HG03196 (cell line): ENCODE data around the gene BAG5.
"Not testable (repeated sequence)": the region's sequence is repeated elsewhere in the genome, so short reads cannot be mapped to it uniquely, and the experiment has no call there.

Experiments
- ATAC-seq: cut with Tn5 transposase; IDR thresholded peaks from one replicate; pipeline ENCODE4 v1.9.1; 2021; ENCODE audit not compliant: unreplicated experiment

The BAG5 gene

DNA sequence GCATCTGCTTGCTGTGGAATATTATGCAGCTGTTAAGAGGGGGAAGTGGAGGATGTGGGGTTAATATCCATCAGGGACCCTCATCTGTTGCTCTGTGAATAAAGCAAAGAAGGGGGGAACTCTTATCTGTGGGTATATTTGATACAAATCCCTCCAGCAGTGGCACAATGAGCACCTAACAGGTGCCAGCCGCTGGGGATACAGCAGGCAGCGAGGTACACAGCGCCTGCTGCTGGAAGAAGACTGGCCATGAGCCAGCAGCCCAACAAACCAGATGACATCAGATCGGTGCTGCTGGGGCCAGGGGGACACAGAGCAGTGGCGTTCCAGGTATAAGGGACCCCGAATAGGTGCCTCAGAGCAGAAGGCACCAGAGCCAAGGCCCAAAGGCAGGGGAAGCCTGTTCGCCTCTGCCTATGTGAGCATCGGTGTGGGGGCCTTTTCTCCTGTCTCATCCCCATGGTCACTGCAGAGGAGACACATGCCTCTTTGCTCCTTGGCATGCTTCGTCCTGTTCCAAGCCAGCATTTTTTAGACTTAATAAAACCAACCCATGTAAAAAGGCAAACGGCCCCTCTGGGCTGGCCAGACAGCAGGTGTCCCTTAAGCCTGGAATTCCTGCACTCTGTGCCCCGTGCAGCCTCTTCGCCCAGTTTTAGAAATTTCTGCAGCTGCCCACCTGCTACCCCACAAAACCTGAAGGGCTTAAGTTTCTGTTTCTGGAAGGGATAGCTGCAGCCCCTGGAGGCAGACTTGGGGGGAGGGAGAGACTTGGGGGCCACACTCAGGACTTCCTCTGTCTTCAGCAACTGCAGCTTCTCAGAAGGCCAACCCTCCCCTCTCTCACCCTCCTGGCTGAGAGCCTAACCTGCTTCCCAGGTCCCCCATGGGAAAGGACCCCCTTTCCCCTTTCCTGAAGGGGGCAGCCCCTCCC lies 38.2 kb downstream of the BAG5 start:
- no peak for ATAC-seq

DNA sequence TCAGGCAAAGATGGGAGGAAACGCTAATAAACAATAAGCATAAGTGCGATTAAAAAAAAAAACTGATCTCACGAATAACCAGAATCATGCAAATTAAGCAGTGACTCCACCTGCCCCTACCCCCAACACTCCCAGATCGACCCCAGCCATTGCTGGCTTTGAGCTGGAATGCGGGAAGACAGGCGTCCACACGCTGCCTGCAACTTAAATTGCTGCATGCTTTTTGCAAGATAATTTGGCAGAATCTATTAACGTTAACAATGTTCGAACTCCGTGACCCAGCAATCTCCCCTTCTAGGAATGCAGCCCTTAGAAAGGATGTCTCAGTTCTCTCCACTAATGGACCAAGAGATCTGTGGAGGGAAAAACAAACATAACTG lies 38.9 kb downstream of the BAG5 start:
- ATAC-seq: no peak

DNA sequence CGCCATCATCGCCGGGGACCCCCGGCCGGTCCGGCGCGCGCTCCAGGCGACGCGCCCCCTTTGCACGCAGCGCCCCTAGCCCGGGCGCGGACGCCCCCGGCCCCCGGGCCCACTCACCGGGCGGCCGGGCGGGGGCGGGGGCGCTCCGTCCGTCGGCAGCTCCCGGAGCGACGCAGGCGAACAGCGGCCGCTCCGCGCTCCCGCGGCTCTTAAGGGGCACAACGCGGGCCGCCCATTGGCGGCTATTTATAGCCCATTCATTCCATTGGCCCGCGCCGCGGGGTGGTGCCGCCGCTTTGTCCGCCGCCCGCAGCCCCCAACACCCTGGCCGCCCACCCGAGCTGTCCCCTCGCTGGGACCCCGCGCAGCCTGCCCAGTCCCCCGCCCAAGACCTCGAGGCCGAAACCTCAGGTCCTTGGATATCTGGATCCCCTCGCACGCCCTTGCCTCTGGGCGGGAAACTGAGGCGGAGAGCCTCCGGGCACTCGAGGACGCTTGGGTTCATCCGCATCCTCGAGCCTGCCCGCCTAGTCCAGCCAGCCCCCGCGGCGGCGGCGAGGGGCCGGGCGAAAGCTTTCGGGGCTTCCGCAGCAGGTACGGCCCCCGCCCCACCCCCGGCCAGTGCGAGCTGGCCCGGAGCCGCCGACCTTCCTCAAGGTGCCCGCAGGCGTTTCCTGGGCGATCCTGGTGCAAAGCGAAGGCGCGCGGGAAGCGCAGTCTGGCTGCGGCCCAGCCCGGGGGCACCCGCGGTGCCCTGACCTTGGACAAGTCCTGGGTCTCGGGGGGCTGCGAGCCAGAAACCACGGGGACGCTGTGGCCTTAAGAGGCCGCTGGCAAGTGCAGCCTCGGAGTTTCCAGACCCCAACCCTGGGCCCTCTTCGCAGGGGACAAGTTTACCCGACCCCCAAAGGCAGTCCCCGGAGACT lies 39.5 kb downstream of the BAG5 start, which contains the start of gene CKB:
Gene CKB, minus strand, starts transcription at position 182 of the 926 bp plus-strand sequence. CDS start 337 bp downstream, outside the sequence.
- ATAC-seq: no peak

DNA sequence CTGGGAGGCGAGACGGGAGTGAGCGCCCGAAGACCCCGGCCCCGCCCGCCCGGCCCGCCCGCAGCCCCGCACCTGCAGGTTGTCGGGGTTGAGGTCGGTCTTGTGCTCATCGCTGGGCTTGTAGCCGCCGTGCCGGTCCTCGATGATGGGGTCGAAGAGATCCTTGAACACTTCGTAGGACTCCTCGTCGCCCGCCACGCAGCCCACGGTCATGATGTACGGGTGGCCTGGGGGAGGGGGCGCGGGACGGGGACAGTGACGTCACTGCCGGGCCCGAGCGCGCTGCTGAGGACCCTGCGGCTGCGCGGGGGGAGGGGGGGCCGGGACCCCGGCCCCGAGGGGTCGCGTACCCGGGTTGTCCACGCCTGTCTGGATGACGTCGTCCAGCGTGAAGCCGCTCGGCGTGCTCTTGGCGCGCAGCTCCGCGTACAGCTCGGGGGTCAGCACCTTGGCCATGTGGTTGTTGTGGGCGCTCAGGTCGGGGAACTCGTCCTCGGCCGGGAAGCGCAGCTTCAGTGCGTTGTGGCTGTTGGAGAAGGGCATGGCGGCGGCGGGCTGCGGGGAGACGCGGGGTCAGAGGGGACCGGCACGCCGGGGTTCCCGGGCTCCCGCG lies 40.4 kb downstream of the BAG5 start:
- ATAC-seq: no peak

DNA sequence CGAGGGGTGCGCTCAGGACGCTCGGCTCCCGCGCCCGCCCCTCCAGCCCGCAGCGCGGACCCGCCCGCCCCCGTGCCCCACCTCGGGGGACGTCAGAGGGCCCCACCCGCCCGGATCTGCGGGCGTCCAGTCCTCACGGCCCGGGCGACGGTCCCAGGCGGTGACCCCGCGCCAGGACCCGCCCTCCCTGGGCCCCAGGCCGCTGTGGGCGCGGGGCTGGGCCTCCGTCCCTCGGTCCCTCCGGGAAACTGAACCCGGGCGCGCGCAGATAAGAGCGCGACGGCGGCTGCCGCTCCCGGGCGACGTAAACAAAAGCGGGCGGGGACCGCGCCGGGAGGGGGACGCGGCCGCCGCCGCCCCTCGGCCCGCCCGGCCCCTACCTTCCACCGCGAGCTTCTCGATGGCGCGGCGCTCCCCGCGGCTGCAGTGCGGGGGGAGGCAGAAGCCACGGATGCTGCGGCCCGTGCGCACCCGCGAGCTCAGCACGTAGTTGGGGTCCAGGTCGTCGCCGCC lies 41.0 kb downstream of the BAG5 start:
- no peak for ATAC-seq

DNA sequence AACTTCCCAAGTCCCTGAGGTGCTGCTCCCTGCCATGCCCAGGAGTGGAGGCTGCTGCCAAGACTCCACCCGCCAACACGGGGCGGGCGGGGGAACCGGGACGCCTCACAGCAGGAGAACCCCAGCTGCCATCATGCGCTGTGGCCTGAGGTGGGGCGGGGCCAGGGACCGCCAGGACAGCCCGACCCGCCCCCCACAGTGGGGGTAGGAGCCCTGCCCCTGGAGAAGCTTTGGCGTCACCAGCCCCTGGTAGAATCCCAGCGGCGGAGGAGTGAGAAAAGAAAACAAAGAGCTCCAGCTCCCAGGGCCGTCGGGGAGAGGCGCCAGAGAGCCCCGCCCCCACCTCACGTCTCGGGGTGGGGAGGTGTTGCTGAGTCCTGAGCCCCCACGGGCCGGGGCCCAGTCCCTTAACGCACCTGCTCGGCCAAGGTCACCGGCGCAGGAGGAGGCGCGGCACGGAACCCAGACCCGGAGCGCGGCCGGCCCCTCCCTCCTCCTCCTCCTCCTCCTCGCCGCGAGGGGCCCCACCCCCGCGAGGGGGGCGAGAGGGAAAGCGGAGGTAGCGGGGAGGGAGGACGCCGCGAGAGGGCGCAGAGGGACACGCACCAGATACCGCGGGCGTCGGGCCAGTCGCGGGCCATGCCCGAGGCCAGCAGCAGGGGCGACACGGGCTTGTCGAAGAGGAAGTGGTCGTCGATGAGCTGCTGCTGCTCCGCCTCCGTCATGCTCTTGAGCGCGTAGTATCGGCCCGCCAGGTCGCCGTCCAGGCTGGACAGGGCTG lies 41.6 kb downstream of the BAG5 start:
- no peak for ATAC-seq

DNA sequence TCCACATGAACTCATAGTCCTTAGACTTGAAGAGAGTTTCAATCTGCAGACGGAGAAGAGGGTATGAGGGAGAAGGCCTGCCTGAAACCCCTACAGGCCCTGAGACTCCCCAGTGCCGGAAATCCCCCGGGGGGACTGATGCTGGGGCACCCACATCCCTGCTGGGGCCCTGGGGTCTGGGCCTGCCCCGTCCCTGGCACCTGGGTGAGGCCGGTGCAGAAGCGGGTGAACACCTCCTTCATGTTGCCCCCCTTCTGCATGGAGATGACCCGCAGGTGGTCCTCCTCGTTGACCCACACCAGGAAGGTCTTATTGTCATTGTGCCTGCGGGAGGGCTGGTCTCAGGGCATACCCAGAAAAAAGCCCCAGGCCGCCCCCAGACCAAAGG lies 42.2 kb downstream of the BAG5 start:
- ATAC-seq: no peak

DNA sequence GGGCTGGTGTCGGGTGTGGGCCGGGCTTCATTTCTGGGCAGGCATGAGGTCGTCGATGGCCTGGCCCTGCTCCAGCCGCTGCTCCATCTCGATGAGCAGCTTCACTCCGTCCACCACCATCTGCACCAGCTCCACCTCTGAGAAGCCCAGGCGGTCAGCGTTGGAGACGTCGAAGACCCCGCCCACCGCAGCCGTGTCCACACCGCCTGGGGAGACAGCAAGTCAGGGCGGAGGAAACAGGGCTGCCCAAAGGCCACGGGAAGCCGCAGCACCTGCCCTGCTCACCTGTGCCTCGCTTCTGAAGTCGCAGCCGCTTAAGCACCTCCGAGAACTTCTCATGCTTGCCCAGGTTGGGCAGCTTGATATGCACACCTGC lies 42.6 kb downstream of the BAG5 start:
- no peak for ATAC-seq

DNA sequence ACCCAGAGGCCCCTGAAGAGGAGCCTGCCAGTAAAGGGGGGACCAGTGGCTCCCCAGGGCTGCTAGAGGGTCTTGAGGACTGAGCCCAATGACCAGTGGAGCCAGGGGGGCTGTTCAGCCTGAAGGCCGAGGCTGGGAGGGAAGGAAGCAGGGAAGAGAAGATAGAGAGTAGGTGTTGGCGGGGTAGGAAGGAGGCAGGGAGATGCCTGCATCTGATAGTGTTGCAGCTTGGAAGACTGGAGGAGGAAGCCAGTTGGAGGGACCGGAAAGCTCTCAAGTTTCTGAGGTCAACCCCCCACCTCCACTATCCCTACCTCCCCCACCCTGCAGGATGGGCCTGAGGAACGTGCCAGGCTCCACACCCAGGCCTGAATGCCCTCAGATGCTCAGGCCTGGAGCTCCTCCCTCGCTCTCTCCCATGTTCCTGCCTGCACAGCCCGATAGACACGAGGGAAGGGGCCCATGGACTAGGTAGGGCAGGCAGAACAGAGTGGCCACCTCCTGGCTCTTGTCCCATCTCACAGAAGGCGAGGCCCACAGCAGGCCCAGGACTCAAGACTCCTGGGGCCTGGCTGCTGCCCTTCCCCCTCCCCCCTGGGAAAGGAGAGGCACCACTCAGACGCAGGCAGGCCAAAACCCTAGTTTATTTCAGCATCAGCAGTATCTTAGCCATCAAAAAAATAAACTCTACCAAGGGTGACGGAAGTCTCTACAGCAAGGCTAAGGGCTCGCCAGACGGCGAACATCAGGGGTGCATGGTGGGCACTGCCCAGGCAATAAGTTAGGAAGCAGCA lies 43.2 kb downstream of the BAG5 start:
- no peak for ATAC-seq

DNA sequence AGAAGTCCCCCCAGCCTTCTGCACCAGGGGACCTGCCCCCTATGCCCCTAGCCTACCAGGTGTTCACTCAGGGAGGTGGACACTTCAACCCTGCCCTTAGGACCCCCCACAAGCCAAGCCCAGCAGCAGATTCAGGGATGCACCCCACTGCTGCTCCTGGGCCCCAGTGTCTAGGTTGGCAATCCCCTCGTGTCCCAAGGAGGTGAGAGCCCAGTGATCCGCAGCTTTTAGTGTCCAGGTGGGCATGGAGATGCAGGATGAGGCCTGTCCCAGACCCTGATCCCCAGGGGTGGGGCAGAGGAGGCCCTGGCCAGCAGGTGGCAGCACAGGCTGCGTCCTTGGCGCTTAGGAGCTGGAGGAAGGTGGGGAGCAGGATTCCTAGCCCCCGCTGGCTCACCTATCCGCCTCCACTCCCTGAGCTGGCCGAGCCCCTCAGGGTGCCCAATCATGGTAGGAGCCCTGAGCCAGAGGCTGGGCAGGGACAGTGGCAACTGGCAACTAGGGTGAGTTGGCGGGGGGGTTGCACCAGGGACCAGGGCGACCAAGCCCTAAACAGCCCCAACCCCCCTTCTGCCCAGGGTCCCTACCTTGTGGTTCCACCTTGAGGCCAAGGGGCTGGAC lies 43.9 kb downstream of the BAG5 start:
- no peak for ATAC-seq

DNA sequence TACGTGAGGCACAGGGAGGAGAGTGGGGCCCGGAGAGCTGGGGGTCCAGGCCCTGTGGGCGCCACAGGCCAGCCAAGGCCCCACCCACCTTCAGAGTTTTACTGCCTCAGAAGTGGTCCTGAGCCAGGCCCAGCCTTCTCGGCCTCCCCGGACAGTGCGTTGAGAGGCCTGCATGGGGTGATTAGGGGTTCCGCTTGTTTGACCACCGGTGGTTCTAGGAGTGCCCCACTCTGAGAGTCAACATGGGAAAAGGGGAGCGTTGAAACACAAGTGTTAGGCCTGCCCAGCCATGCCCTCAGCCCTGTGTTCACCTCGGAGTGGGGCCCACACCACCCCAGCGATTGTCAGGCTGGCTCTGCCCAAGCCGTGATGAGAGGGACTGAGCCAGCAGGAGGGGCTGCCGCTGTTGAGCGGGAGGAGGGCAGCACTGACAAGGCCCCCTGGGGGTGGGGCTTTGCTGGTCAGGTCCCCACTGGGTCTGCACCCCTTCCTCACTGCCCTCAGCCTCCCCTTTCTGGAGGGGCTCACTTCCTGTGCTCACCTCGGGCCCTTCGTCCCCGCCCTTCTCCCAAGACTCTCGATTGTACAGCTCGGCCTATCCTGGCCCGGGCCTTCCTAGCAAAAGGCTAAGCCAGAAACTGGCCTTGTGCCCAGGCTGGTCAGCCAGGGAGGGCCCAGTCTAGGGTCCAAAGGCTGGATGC lies 44.6 kb downstream of the BAG5 start:
- no peak for ATAC-seq

DNA sequence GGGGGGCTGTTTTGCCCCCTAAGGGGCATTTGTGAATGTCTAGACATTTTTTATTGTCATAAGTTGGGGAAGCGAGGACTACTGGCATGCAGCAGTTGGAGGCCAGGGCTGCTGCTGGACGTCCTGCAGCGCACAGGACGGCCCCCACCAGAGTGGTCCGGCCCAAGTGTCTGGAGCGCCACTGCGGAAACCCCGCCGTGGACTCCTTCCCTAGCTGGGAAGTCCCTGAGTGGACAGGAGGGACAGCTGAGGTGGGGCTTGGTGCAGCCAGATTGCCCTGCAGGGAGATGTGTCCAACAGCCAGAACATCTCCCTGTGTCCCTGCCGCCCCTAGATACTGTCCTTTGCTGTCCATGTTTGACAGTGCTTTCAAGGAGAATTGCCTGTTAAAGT lies 45.3 kb downstream of the BAG5 start:
- ATAC-seq: no peak

DNA sequence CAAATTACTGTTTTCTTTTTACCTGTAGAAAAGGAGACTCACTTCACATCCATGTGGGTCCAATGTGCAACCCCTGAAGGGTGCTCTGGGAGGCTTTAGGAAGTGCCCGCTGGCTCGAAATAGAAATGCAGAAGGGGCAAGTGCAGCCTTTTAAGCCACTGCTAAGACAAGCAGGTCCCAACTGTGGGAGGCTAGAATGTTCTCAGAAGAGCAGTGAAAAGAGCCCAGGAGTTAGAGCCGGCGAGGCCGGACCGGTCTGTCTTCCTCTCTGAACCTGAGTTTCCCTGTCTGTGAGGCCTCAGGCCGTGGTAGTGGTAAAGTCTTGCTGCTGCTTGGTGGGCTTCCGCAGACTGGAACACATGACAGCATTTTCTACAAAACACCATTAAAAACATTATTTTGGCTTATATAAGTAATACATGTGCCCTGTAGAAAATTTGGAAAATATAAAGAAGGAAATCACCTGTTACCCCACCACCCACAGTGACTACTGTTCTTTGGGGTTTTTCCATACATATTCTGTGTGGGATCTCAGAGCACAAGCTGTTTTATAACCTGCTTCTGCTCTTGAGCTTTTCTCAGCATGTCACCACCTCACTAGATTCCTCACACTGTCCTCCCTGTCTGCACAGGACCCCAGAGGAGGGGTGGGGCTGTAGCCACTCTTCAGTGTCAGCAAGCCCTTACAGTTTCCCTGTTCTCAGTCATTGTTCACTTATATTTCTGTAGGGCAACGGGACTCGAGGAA lies 45.9 kb downstream of the BAG5 start:
- ATAC-seq: no peak

DNA sequence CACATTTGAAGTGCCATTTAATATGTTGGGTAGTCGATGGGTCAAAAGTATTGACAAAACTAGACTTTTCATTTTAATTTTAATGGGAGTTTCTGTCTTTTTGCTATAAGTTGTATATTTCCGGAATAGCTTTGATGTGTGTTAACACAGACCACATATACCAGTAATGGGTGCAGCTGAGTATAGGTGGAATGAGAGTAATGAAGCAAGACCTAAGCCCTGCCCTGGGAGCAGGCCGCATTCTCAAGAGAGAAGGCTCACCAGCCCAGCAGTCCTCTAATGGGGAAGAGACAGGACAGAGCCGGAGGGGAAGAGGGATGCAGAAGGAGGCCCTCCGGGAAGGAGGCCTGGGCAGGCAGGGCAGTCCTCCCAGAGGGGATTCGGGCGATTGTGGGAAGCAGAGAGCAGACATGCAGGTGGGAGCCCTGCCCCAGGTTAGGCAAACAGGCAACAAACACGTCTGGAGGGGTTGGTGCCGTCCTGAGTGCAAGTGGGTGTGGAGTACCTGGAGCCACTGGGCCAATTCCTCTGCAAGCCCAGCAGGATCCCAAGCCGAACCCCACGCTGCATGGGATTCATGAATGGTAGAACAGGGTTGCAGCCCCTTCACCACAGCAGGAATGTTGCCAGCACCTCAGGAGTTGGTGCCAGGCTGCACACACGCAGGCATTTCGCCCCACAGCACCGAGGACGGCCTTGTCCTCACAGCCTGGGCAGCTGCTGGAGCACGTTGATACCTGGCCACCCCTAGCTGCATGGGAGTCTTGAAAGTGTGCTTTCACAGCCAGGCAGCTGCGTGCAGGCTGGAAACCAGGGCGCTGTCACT lies 47.6 kb downstream of the BAG5 start:
- ATAC-seq: no peak

DNA sequence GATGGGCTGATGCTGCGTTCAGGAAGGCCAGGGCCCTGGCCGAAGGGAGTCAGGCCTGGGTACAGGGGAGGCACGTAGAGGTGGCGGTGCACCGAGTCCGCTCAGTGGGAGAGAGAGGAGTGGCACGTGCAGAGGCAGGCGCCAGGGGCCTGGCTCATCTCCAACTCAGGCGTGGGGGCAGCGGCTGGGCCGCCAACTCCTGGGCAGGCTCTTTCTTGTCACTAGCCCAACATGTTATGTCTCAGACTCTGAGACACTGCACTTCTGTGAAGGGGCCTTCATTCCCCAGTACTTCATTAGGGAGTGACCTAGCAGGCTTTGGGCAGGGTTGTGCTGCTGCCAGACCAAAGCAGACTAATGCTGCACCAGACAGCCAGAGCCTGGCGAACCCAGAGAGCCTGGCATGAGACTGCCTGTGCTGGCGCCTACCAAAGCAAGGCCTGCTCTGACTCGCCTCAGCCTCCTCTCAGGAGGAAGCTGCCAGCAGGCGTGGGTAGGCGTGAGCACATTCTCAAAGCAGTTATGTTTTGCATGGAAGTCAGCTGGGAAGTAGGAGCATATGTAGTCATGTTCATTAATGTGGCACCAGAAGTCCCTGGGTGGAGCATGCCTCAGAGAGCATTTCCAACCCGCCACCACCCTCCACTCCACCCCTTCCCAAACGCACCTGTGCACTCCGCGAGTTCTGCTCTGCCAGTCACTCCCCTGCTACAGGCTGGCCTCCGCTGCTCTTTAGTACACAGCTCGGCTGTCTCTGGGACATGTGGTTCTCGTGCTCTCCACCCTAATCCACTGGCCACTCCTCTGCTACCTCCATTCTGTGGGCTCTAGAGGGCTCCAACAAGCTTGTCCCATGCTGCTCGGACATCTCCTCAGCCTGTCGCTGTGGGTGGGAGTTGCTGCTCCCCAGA lies 49.5 kb downstream of the BAG5 start:
- no peak for ATAC-seq

DNA sequence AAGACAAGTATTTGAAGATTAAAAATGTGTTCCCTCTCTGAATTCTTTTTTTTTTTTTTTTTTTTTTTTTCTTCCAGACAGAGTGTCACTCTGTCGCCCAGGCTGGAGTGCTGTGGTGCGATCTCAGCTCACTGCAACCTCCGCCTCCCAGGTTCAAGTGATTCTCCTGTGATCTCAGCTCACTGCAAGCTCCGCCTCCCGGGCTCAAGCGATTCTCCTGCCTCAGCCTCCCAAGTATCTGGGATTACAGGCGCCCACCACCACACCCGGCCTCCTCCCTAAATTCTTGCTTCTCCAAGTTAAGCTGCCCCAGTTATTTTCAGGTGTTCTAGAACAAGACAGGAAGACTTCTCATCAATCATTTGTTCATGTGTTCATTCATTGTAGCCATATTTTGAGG lies 50.3 kb downstream of the BAG5 start:
- not testable (repeated sequence) for ATAC-seq
